Sigmoid colon (tissue), 4 donors: ENCODE data around the gene LRFN2.

ENCODE experiments used
- CTCF ChIP-seq, 4 experiments: fragments of 450-650 bp in 3 of 4; fragments of 200-600 bp in 1 of 4; IDR thresholded peaks; one replicate each; pipeline ENCODE4 v1.5.1; 2016 to 2019; ENCODE audit warnings: antibody characterized with exemption in 4 of 4, mild to moderate bottlenecking in 3 of 4, moderate library complexity in 2 of 4
- EP300 ChIP-seq, 4 donors: sonication (generic); formaldehyde crosslinking; IDR thresholded peaks; one replicate each; pipeline ENCODE4 v1.6.1; 2017; ENCODE audit warnings: antibody characterized with exemption in 4 of 4
- POLR2A ChIP-seq, 2 donors: fragments of 450-650 bp; IDR thresholded peaks; one replicate each; pipeline ENCODE4 v1.6.1; 2016; ENCODE audit warnings: antibody characterized with exemption in 2 of 2, mild to moderate bottlenecking in 2 of 2, moderate library complexity in 2 of 2

GRCh38 chr6:40457261-40457660 is 129.9 kb downstream of the LRFN2 start:
- no peak for TF ChIP-seq CTCF (IDR thresholded peaks at IDR 0.05)
- TF ChIP-seq POLR2A (IDR thresholded peaks at IDR 0.05), result no peak
- TF ChIP-seq EP300 (IDR thresholded peaks at IDR 0.05), result no peak
